GM18505 (cell line): ENCODE measurements around the gene GPX4.

Experiments used
- ATAC-seq: cut with Tn5 transposase; IDR thresholded peaks from one replicate; pipeline ENCODE4 v1.9.1; 2021; ENCODE audit not compliant: unreplicated experiment
- POLR2A ChIP-seq: IDR thresholded peaks from 4 replicates; pipeline ENCODE4 v1.6.1; 2011; ENCODE audit warnings: borderline replicate concordance; ENCODE audit not compliant: insufficient read depth, insufficient read length; ENCODE audit errors: extremely low read depth

GPX4 gene

GRCh38 chr19:1084024-1084868, 19.5 kb upstream of the GPX4 start:
- no peak for TF ChIP-seq POLR2A
- ATAC-seq: no peak

GRCh38 chr19:1085053-1085658, 18.6 kb upstream of the GPX4 start:
- peak; percentile 1 for TF ChIP-seq POLR2A
- no peak for ATAC-seq

- ATAC-seq: no peak
- TF ChIP-seq POLR2A: no peak
Measured at GRCh38 chr19:1085676-1086442, 17.9 kb upstream of the GPX4 start.

GRCh38 chr19:1086613-1087012, 17.2 kb upstream of the GPX4 start:
- no peak for ATAC-seq
- peak; percentile 23 for TF ChIP-seq POLR2A

- no peak for ATAC-seq
- TF ChIP-seq POLR2A: peak; percentile 57
Measured at GRCh38 chr19:1087813-1088415, 15.9 kb upstream of the GPX4 start.

GRCh38 chr19:1088416-1089010, 15.3 kb upstream of the GPX4 start:
- ATAC-seq: no peak
- TF ChIP-seq POLR2A: no peak

GRCh38 chr19:1089126-1089771, 14.5 kb upstream of the GPX4 start:
- no peak for ATAC-seq

GRCh38 chr19:1089891-1090290, 13.9 kb upstream of the GPX4 start:
- no peak for TF ChIP-seq POLR2A
- ATAC-seq: no peak

More at GRCh38 chr19:1089126-1089771, 14.5 kb upstream of the GPX4 start:
- TF ChIP-seq POLR2A: no peak

GRCh38 chr19:1090731-1091543, 12.9 kb upstream of the GPX4 start:
- TF ChIP-seq POLR2A: no peak
- no peak for ATAC-seq

GRCh38 chr19:1091544-1092175, 12.1 kb upstream of the GPX4 start:
- TF ChIP-seq POLR2A: no peak
- ATAC-seq: no peak

- no peak for ATAC-seq
Measured at GRCh38 chr19:1093330-1093729, 10.5 kb upstream of the GPX4 start.

More at GRCh38 chr19:1093330-1093729, 10.5 kb upstream of the GPX4 start:
- no peak for TF ChIP-seq POLR2A
